Endothelial cell of umbilical vein (primary cell): Measurements from ENCODE around the gene NUTM1.

Source experiments
- CTCF ChIP-seq, 2 donors: IDR thresholded peaks; 1 replicate in 1 of 2; 2 replicates in 1 of 2; pipeline ENCODE4 v1.5.1; 2011; ENCODE audit warnings: low read length in 2 of 2, mild to moderate bottlenecking in 2 of 2, moderate library complexity in 2 of 2, control low read depth in 1 of 2, inconsistent platforms in 1 of 2, low read depth in 1 of 2; ENCODE audit not compliant: insufficient read depth in 1 of 2; ENCODE audit errors: extremely low read depth in 1 of 2
- EZH2 ChIP-seq: IDR thresholded peaks from 2 replicates; pipeline ENCODE4 v1.6.1; 2012; ENCODE audit warnings: borderline replicate concordance, low read depth, mild to moderate bottlenecking, moderate library complexity, low read length, inconsistent platforms; ENCODE audit not compliant: severe bottlenecking
- MAX ChIP-seq: IDR thresholded peaks from 2 replicates; pipeline ENCODE4 v1.6.1; 2011; ENCODE audit not compliant: insufficient read depth, insufficient read length
- POLR2A ChIP-seq: IDR thresholded peaks from 2 replicates; pipeline ENCODE4 v1.6.1; 2012; ENCODE audit warnings: low read depth, mild to moderate bottlenecking, control low read depth, low read length
- POLR2AphosphoS5 ChIP-seq: IDR thresholded peaks from 2 replicates; pipeline ENCODE4 v1.6.1; 2012; ENCODE audit warnings: low read depth, mild to moderate bottlenecking, control low read depth, low read length, moderate library complexity; ENCODE audit not compliant: insufficient read depth

GRCh38 chr15:34358367-34358766 is 15.3 kb downstream of the NUTM1 start:
- no peak for TF ChIP-seq POLR2A
- peak in 1 of 2 donors; percentile 14 for TF ChIP-seq CTCF (IDR thresholded peaks at IDR 0.05; ENCODE audit: extremely low read depth in 1 of 2, insufficient read depth in 1 of 2, low read depth in 1 of 2, low read length in 2 of 2)
- no peak for TF ChIP-seq MAX
- TF ChIP-seq EZH2: no peak
- TF ChIP-seq POLR2AphosphoS5: no peak
